Common myeloid progenitor, CD34-positive (primary cell): Measurements from ENCODE around the gene PFKFB4.

ENCODE experiments used
- CTCF ChIA-PET: fragments of 350-600 bp; sonication (Branson Sonifier 250); formaldehyde crosslinking; loops from one replicate; lab custom pipeline; 2021; ENCODE audit warnings: antibody characterized with exemption; lab: Charles Lee
- POLR2A ChIA-PET: fragments of 350-600 bp; sonication (Branson Sonifier 250); formaldehyde crosslinking; loops from one replicate; lab custom pipeline; 2021; ENCODE audit warnings: antibody characterized with exemption; lab: Charles Lee
- DNase-seq, 3 donors: peaks; one replicate each; pipeline versions ENCODE4 v3.0.0 to v3.0.0-alpha.2; 2013
- H3K27ac ChIP-seq, 2 experiments: 1 replicate in 1 of 2; 2 replicates in 1 of 2; pipeline ENCODE4 v1.7.0; 2013; ENCODE audit warnings: inconsistent platforms in 2 of 2, low read length in 2 of 2, mild to moderate bottlenecking in 2 of 2, low read depth in 1 of 2, moderate library complexity in 1 of 2; ENCODE audit not compliant: severe bottlenecking in 2 of 2, insufficient read depth in 1 of 2, poor library complexity in 1 of 2
- H3K27me3 ChIP-seq, 5 experiments: replicated peaks in 2 of 5; 1 replicate in 3 of 5; 2 replicates in 2 of 5; pipeline versions ENCODE4 v1.6.1 to v1.7.0; 2013; ENCODE audit warnings: low read length in 4 of 5, mild to moderate bottlenecking in 2 of 5, moderate library complexity in 2 of 5, inconsistent platforms in 1 of 5; ENCODE audit not compliant: insufficient read depth in 5 of 5, control insufficient read depth in 4 of 5
- H3K36me3 ChIP-seq, 4 experiments: 1 replicate in 2 of 4; 2 replicates in 2 of 4; pipeline versions ENCODE4 v1.6.1 to v1.7.0; 2013; ENCODE audit warnings: low read length in 3 of 4, control low read depth in 1 of 4, mild to moderate bottlenecking in 1 of 4; ENCODE audit not compliant: control insufficient read depth in 4 of 4, insufficient read depth in 4 of 4
- H3K4me1 ChIP-seq, 4 experiments: 1 replicate in 3 of 4; 2 replicates in 1 of 4; pipeline versions ENCODE4 v1.6.1 to v1.7.1; 2013; ENCODE audit warnings: low read length in 3 of 4, mild to moderate bottlenecking in 3 of 4, control low read depth in 1 of 4, inconsistent platforms in 1 of 4, moderate library complexity in 1 of 4; ENCODE audit not compliant: control insufficient read depth in 4 of 4, insufficient read depth in 4 of 4; ENCODE audit errors: control extremely low read depth in 1 of 4
- H3K4me3 ChIP-seq, 7 experiments: 1 replicate in 4 of 7; 2 replicates in 3 of 7; pipeline versions ENCODE4 v1.5.1 to v1.7.0; 2013; ENCODE audit warnings: mild to moderate bottlenecking in 7 of 7, low read length in 6 of 7, moderate library complexity in 6 of 7, inconsistent platforms in 2 of 7, low read depth in 2 of 7, control low read depth in 1 of 7; ENCODE audit not compliant: insufficient read depth in 4 of 7, control insufficient read depth in 1 of 7; ENCODE audit errors: extremely low read depth in 1 of 7
- H3K9me3 ChIP-seq, 5 experiments: 1 replicate in 4 of 5; 2 replicates in 1 of 5; pipeline versions ENCODE4 v1.6.1 to v1.7.1; 2013; ENCODE audit warnings: low read length in 4 of 5, mild to moderate bottlenecking in 2 of 5, inconsistent platforms in 1 of 5, low read depth in 1 of 5, moderate library complexity in 1 of 5; ENCODE audit not compliant: control insufficient read depth in 4 of 5, insufficient read depth in 2 of 5; ENCODE audit errors: control extremely low read depth in 1 of 5
- WGBS: methylation state at CpG from one replicate; pipeline ENCODE4 v1.1.5; 2013; ENCODE audit not compliant: insufficient coverage; 5-methylcytosine and 5-hydroxymethylcytosine counted together

The PFKFB4 gene

GRCh38 chr3:48572517-48572916 is 15.9 kb upstream of the PFKFB4 start:
- 92% methylated on average over 4 of the region's 7 CpGs for WGBS
- CTCF ChIA-PET, result no interaction called here
- Histone ChIP-seq H3K36me3 (no peaks in the 10 kb centered on the region), H3K4me1 (no peaks in the 10 kb centered on the region), H3K27me3 (no peaks in the 10 kb centered on the region), H3K9me3 (no peaks in the 10 kb centered on the region), H3K27ac (no peak overlapping the region), H3K4me3 (no peak overlapping the region)
- POLR2A ChIA-PET, result no interaction called here
- DNase-seq, result no peak

GRCh38 chr3:48571938-48572337 is 15.3 kb upstream of the PFKFB4 start:
- H3K36me3 ChIP-seq, result no peaks in the 10 kb centered on the region
- no peak for DNase-seq

GRCh38 chr3:48569808-48570450 is 13.3 kb upstream of the PFKFB4 start:
- ChIA-PET POLR2A (no interaction called here), CTCF (interaction anchor here (1.1 kb wide), 1 partner anchor 10 kb away, joined by 3 read pairs; no protein-coding TSS in a partner anchor)
- no peak overlapping the region for H3K27ac ChIP-seq
- no peak overlapping the region for H3K4me3 ChIP-seq
- H3K27me3 ChIP-seq, result no peaks in the 10 kb centered on the region
- H3K4me1 ChIP-seq, result peaks cover 0 to 6% (median 3%) of the 10 kb centered on the region in 4 experiments
- H3K36me3 ChIP-seq, result no peaks in the 10 kb centered on the region
- no peak for DNase-seq
- WGBS, result 97% methylated on average over 15 of the region's 18 CpGs
- no peaks in the 10 kb centered on the region for H3K9me3 ChIP-seq

More at GRCh38 chr3:48571938-48572337, 15.3 kb upstream of the PFKFB4 start:
- H3K27ac ChIP-seq, result no peak overlapping the region
- CTCF ChIA-PET, result no interaction called here
- POLR2A ChIA-PET, result no interaction called here
- no peaks in the 10 kb centered on the region for H3K9me3 ChIP-seq
- H3K4me1 ChIP-seq, result no peaks in the 10 kb centered on the region
- no peak overlapping the region for H3K4me3 ChIP-seq
- no peaks in the 10 kb centered on the region for H3K27me3 ChIP-seq
- 98% methylated on average over 6 of the region's 12 CpGs for WGBS

- CTCF ChIA-PET, result interaction anchor here (1.1 kb wide), 1 partner anchor 10 kb away, joined by 3 read pairs; no protein-coding TSS in a partner anchor
- whole genome bisulfite sequencing, result 95% methylated on average over 10 of the region's 10 CpGs
Measured at GRCh38 chr3:48569400-48569799, 12.8 kb upstream of the PFKFB4 start.

GRCh38 chr3:48568476-48568875 is 11.9 kb upstream of the PFKFB4 start:
- no peaks in the 10 kb centered on the region for H3K9me3 ChIP-seq
- peaks cover 0 to 16% (median 4%) of the 10 kb centered on the region in 4 experiments for H3K4me1 ChIP-seq
- WGBS, result 98% methylated on average over 7 of the region's 7 CpGs
- H3K36me3 ChIP-seq, result no peaks in the 10 kb centered on the region
- no peaks in the 10 kb centered on the region for H3K27me3 ChIP-seq
- CTCF ChIA-PET, result no interaction called here
- H3K27ac ChIP-seq, result no peak overlapping the region
- DNase-seq, result no peak
- H3K4me3 ChIP-seq, result no peak overlapping the region
- POLR2A ChIA-PET, result no interaction called here

More at GRCh38 chr3:48569400-48569799, 12.8 kb upstream of the PFKFB4 start:
- no peak overlapping the region for H3K27ac ChIP-seq
- no peak for DNase-seq
- H3K4me3 ChIP-seq, result no peak overlapping the region
- POLR2A ChIA-PET, result no interaction called here
- H3K9me3 ChIP-seq, result no peaks in the 10 kb centered on the region
- H3K4me1 ChIP-seq, result peaks cover 0 to 7% (median 3%) of the 10 kb centered on the region in 4 experiments
- no peaks in the 10 kb centered on the region for H3K36me3 ChIP-seq
- no peaks in the 10 kb centered on the region for H3K27me3 ChIP-seq

GRCh38 chr3:48567500-48567899 is 10.9 kb upstream of the PFKFB4 start:
- POLR2A ChIA-PET, result no interaction called here

GRCh38 chr3:48567090-48567489 is 10.5 kb upstream of the PFKFB4 start:
- Histone ChIP-seq H3K4me1 (peaks cover 0 to 16% (median 4%) of the 10 kb centered on the region in 4 experiments), H3K4me3 (no peak overlapping the region), H3K9me3 (no peaks in the 10 kb centered on the region), H3K36me3 (no peaks in the 10 kb centered on the region), H3K27ac (no peak overlapping the region), H3K27me3 (no peaks in the 10 kb centered on the region)
- ChIA-PET POLR2A (no interaction called here), CTCF (no interaction called here)
- WGBS, result 97% methylated on average over 4 of the region's 5 CpGs
- no peak for DNase-seq

More at GRCh38 chr3:48567500-48567899, 10.9 kb upstream of the PFKFB4 start:
- CTCF ChIA-PET, result no interaction called here
- Histone ChIP-seq H3K4me3 (no peak overlapping the region), H3K36me3 (no peaks in the 10 kb centered on the region), H3K27ac (no peak overlapping the region), H3K27me3 (no peaks in the 10 kb centered on the region), H3K9me3 (no peaks in the 10 kb centered on the region), H3K4me1 (peaks cover 0 to 16% (median 4%) of the 10 kb centered on the region in 4 experiments)
- WGBS, result 89% methylated on average over 6 of the region's 11 CpGs
- no peak for DNase-seq
